ENCODE results near the gene RASD1. TPM values are rescaled to one million over a fixed set of nuclear protein-coding genes. Genes with fewer than 3 reads are reported as not detected.
A peak's percentile ranks its signal among the peaks of the same experiment; 100 is the strongest.

RASD1 gene
- total RNA-seq, 1 donor from 2014 or later = 25.4 TPM

DNA sequence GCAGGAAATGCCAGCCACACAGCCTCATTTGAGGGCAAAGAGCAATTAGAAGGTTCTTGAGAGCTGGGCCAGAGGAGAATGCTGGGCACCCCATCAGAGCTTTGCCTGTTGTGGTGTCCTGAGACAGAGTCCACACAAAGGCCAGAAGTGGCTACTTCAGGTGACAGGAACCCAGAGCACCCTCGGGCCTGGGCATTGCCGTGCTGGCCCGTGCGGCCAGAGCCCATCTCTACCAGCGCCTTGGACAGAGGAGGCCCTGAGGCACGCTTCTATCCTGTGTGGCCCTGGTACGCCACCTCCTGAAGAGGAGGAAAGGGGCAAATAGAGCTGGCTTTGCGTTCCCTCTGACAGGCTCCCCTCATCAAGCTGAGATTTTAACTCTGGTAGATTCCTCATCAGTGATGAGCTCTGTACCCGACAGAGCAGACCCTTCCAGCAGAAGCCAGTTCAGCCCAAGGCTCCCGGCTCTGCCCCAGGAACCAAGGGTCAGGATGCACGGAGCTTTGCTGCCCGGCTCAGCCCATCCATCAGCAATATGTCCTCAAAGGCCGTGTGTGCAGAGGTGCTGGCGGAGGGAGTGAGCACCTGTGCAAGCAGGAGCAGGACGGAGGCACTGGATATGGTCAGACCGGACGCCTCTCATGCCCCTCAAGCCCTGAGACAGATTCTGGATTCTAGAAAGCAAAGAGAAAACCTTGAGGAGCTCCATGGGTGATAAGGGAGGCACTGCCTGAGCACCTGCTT lies 3.4 kb upstream of the RASD1 start:
- intact Hi-C loops (cut with micrococcal nuclease) = loop anchor here (10.0 kb wide), 2 partner anchors 65 to 145 kb away; no protein-coding TSS in a partner anchor
- no peaks in the 10 kb centered on the region for H3K9me3 ChIP-seq (replicated peaks)
- H3K36me3 ChIP-seq = no peaks in the 10 kb centered on the region
- TF ChIP-seq, protein P1, sequence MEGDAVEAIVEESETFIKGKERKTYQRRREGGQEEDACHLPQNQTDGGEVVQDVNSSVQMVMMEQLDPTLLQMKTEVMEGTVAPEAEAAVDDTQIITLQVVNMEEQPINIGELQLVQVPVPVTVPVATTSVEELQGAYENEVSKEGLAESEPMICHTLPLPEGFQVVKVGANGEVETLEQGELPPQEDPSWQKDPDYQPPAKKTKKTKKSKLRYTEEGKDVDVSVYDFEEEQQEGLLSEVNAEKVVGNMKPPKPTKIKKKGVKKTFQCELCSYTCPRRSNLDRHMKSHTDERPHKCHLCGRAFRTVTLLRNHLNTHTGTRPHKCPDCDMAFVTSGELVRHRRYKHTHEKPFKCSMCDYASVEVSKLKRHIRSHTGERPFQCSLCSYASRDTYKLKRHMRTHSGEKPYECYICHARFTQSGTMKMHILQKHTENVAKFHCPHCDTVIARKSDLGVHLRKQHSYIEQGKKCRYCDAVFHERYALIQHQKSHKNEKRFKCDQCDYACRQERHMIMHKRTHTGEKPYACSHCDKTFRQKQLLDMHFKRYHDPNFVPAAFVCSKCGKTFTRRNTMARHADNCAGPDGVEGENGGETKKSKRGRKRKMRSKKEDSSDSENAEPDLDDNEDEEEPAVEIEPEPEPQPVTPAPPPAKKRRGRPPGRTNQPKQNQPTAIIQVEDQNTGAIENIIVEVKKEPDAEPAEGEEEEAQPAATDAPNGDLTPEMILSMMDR (IDR thresholded peaks at IDR 0.05; ENCODE audit: borderline replicate concordance) = no peak
- no peak overlapping the region for H3K27ac ChIP-seq (replicated peaks)
- no peak overlapping the region for H3K4me3 ChIP-seq
- H3K4me1 ChIP-seq = peaks cover 26% of the 10 kb centered on the region
- no peak for DNase-seq
- H3K27me3 ChIP-seq (ENCODE audit: low read depth) = no peaks in the 10 kb centered on the region

GRCh38 chr17:17498606-17499301 lies 2.6 kb upstream of the RASD1 start:
- TF ChIP-seq, protein P1 (IDR thresholded peaks at IDR 0.05; ENCODE audit: borderline replicate concordance) = no peak
- H3K27me3 ChIP-seq (ENCODE audit: low read depth) = no peaks in the 10 kb centered on the region
- H3K36me3 ChIP-seq = no peaks in the 10 kb centered on the region
- intact Hi-C loops (cut with micrococcal nuclease) = loop anchor here (10.0 kb wide), 1 partner anchor 144 kb away; no protein-coding TSS in a partner anchor
- no peak for DNase-seq
- no peak overlapping the region for H3K27ac ChIP-seq (replicated peaks)
- H3K9me3 ChIP-seq (replicated peaks) = no peaks in the 10 kb centered on the region
- H3K4me1 ChIP-seq = peaks cover 35% of the 10 kb centered on the region
- H3K4me3 ChIP-seq = no peak overlapping the region

- TF ChIP-seq, protein P1 (IDR thresholded peaks at IDR 0.05; ENCODE audit: borderline replicate concordance) = no peak
- Histone ChIP-seq H3K27ac (replicated peaks) (no peak overlapping the region), H3K9me3 (replicated peaks) (no peaks in the 10 kb centered on the region), H3K36me3 (no peaks in the 10 kb centered on the region), H3K4me3 (no peak overlapping the region), H3K4me1 (peaks cover 39% of the 10 kb centered on the region), H3K27me3 (ENCODE audit: low read depth) (no peaks in the 10 kb centered on the region)
- DNase-seq = no peak
- intact Hi-C loops (cut with micrococcal nuclease) = loop anchor here (10.0 kb wide), 1 partner anchor 143 kb away; no protein-coding TSS in a partner anchor
Observed at GRCh38 chr17:17497845-17498520, 1.8 kb upstream of the RASD1 start.

GRCh38 chr17:17497065-17497844 lies 1.1 kb upstream of the RASD1 start:
- intact Hi-C loops (cut with micrococcal nuclease) = loop anchor here (10.0 kb wide), 1 partner anchor 142 kb away; no protein-coding TSS in a partner anchor

More at GRCh38 chr17:17497065-17497844, 1.1 kb upstream of the RASD1 start:
- TF ChIP-seq, protein P1 (IDR thresholded peaks at IDR 0.05; ENCODE audit: borderline replicate concordance) = no peak
- no peak for DNase-seq
- peaks cover 46% of the 10 kb centered on the region for H3K4me1 ChIP-seq
- peak overlapping the region; percentile 98 for H3K27ac ChIP-seq (replicated peaks)
- H3K4me3 ChIP-seq = peak overlapping the region; percentile 86
- no peaks in the 10 kb centered on the region for H3K27me3 ChIP-seq (ENCODE audit: low read depth)
- H3K36me3 ChIP-seq = peaks cover 3% of the 10 kb centered on the region
- no peaks in the 10 kb centered on the region for H3K9me3 ChIP-seq (replicated peaks)
